OCI-LY1 (cell line): ENCODE measurements around the gene RAD51B.

Experiments used
- H2AFZ ChIP-seq: fragments of 200-600 bp; sonication (generic), shearing (Covaris generic); 2 replicates; pipeline ENCODE4 v1.6.0; 2014; ENCODE audit warnings: antibody characterized with exemption, mild to moderate bottlenecking, low read length
- H3F3A ChIP-seq: fragments of 200-600 bp; sonication (generic), shearing (Covaris generic); 2 replicates; pipeline ENCODE4 v1.6.0; 2014; ENCODE audit warnings: mild to moderate bottlenecking, antibody characterized with exemption, low read length, moderate library complexity; ENCODE audit not compliant: insufficient read depth
- H3K27ac ChIP-seq: fragments of 200-600 bp; sonication (generic); 2 replicates; pipeline ENCODE4 v1.5.1; 2014; ENCODE audit warnings: low read length, mixed run types, mild to moderate bottlenecking, low read depth; ENCODE audit not compliant: poor library complexity, severe bottlenecking
- H3K27me3 ChIP-seq: fragments of 200-600 bp; sonication (generic); 2 replicates; pipeline ENCODE4 v1.6.0; 2014; ENCODE audit warnings: antibody characterized with exemption, mild to moderate bottlenecking, low read length, moderate library complexity; ENCODE audit not compliant: insufficient read depth
- H3K36me3 ChIP-seq: fragments of 200-600 bp; sonication (generic); 2 replicates; pipeline ENCODE4 v1.6.1; 2014; ENCODE audit warnings: mild to moderate bottlenecking, antibody characterized with exemption, low read length, moderate library complexity, mixed read lengths; ENCODE audit not compliant: insufficient read depth
- H3K4me1 ChIP-seq: fragments of 200-600 bp; sonication (generic); 2 replicates; pipeline ENCODE4 v1.5.1; 2014; ENCODE audit warnings: mild to moderate bottlenecking, low read length, moderate library complexity; ENCODE audit not compliant: insufficient read depth, severe bottlenecking
- H3K4me2 ChIP-seq: fragments of 200-600 bp; sonication (generic), shearing (Covaris generic); 2 replicates; pipeline ENCODE4 v1.6.1; 2014; ENCODE audit warnings: low read length
- H3K4me3 ChIP-seq: fragments of 200-600 bp; sonication (generic); 2 replicates; pipeline ENCODE4 v1.5.1; 2014; ENCODE audit warnings: low read length, low read depth, mild to moderate bottlenecking, mixed read lengths; ENCODE audit not compliant: poor library complexity, severe bottlenecking
- H3K79me2 ChIP-seq: fragments of 200-600 bp; shearing (Covaris generic); 2 replicates; pipeline ENCODE4 v1.6.1; 2016; ENCODE audit warnings: mixed run types, low read length, mixed read lengths; ENCODE audit not compliant: insufficient read depth
- H3K9ac ChIP-seq: fragments of 200-600 bp; sonication (generic), shearing (Covaris generic); 2 replicates; pipeline ENCODE4 v1.6.1; 2014; ENCODE audit warnings: mild to moderate bottlenecking, low read length, mixed read lengths
- H3K9me2 ChIP-seq: fragments of 200-600 bp; sonication (generic), shearing (Covaris generic); 2 replicates; pipeline ENCODE4 v1.6.1; 2014; ENCODE audit warnings: low read depth, mild to moderate bottlenecking, low read length, mixed read lengths
- H3K9me3 ChIP-seq: fragments of 200-600 bp; shearing (Covaris generic); 2 replicates; pipeline ENCODE4 v1.6.1; 2014; ENCODE audit warnings: low read length, mixed read lengths
- H4K20me1 ChIP-seq: fragments of 200-600 bp; sonication (generic), shearing (Covaris generic); 2 replicates; pipeline ENCODE4 v1.6.0; 2016; ENCODE audit warnings: mild to moderate bottlenecking, low read length; ENCODE audit not compliant: insufficient read depth
- CTCF ChIP-seq: fragments of 200-600 bp; sonication (generic), shearing (Covaris generic); IDR thresholded peaks from 2 replicates; pipeline ENCODE4 v1.5.1; 2017; ENCODE audit warnings: mild to moderate bottlenecking, antibody characterized with exemption, low read length, moderate library complexity, mixed read lengths
- EZH2 ChIP-seq: fragments of 200-600 bp; sonication (generic), shearing (Covaris generic); IDR thresholded peaks from 2 replicates; pipeline ENCODE4 v1.8.0; 2017; ENCODE audit warnings: borderline replicate concordance, mixed run types, mild to moderate bottlenecking, antibody characterized with exemption, low read length, moderate library complexity, mixed read lengths

The RAD51B gene

GRCh38 chr14:68748260-68748659 is 928.7 kb downstream of the RAD51B start:
- no peak for TF ChIP-seq EZH2
- no peak for TF ChIP-seq CTCF

GRCh38 chr14:68748691-68749090 is 929.1 kb downstream of the RAD51B start:
- Histone ChIP-seq H3K9ac (no peak overlapping the region), H2AFZ (no peak overlapping the region), H3K9me2 (no peaks in the 10 kb centered on the region), H3K27me3 (no peaks in the 10 kb centered on the region; the same call in 1 of the 2 replicates), H3K9me3 (no peaks in the 10 kb centered on the region), H4K20me1 (no peaks in the 10 kb centered on the region), H3K4me1 (no peaks in the 10 kb centered on the region), H3K27ac (no peak overlapping the region), H3K36me3 (no peaks in the 10 kb centered on the region), H3K4me3 (no peak overlapping the region), H3F3A (no peaks in the 10 kb centered on the region), H3K4me2 (no peak overlapping the region), H3K79me2 (no peaks in the 10 kb centered on the region)
- TF ChIP-seq CTCF = no peak
- no peak for TF ChIP-seq EZH2

More at GRCh38 chr14:68748260-68748659, 928.7 kb downstream of the RAD51B start:
- Histone ChIP-seq H3K4me3 (no peak overlapping the region), H3K27ac (no peak overlapping the region), H3K9me3 (no peaks in the 10 kb centered on the region), H4K20me1 (no peaks in the 10 kb centered on the region), H3K9ac (no peak overlapping the region), H3F3A (no peaks in the 10 kb centered on the region), H3K79me2 (no peaks in the 10 kb centered on the region), H3K4me1 (no peaks in the 10 kb centered on the region), H3K36me3 (no peaks in the 10 kb centered on the region), H3K27me3 (no peaks in the 10 kb centered on the region; the same call in 1 of the 2 replicates), H2AFZ (no peak overlapping the region), H3K4me2 (no peak overlapping the region), H3K9me2 (no peaks in the 10 kb centered on the region)

- no peaks in the 10 kb centered on the region for H3K36me3 ChIP-seq
- no peak overlapping the region for H2AFZ ChIP-seq
- no peaks in the 10 kb centered on the region for H3K4me1 ChIP-seq
- no peaks in the 10 kb centered on the region for H3F3A ChIP-seq
- no peak overlapping the region for H3K4me3 ChIP-seq
- no peaks in the 10 kb centered on the region for H4K20me1 ChIP-seq
- no peaks in the 10 kb centered on the region for H3K79me2 ChIP-seq
- TF ChIP-seq EZH2 (no peak), CTCF (no peak)
- no peaks in the 10 kb centered on the region for H3K9me2 ChIP-seq
- no peak overlapping the region for H3K9ac ChIP-seq
- no peak overlapping the region for H3K4me2 ChIP-seq
- H3K27me3 ChIP-seq = no peaks in the 10 kb centered on the region; the same call in 1 of the 2 replicates
- no peaks in the 10 kb centered on the region for H3K9me3 ChIP-seq
- H3K27ac ChIP-seq = no peak overlapping the region
Measured at GRCh38 chr14:68749487-68750475, 930.2 kb downstream of the RAD51B start.
